GM20000 (cell line): Measurements from ENCODE around the gene NPHP4.
"Not testable (repeated sequence)": the region's sequence is repeated elsewhere in the genome, so short reads cannot be mapped to it uniquely, and the experiment has no call there.

ENCODE experiments used
- DNase-seq: peaks from one replicate; pipeline ENCODE4 v3.0.0; 2012; ENCODE audit warnings: low spot score
- TF ChIP-seq, protein P1 (sequence below): IDR thresholded peaks from 2 replicates; pipeline ENCODE4 v1.5.1; 2012; ENCODE audit warnings: mild to moderate bottlenecking, control low read depth; ENCODE audit errors: extremely low read depth, missing control alignments

NPHP4 gene

GRCh38 chr1:5927506-5928370 lies 64.5 kb downstream of the NPHP4 start:
- TF ChIP-seq, protein P1, sequence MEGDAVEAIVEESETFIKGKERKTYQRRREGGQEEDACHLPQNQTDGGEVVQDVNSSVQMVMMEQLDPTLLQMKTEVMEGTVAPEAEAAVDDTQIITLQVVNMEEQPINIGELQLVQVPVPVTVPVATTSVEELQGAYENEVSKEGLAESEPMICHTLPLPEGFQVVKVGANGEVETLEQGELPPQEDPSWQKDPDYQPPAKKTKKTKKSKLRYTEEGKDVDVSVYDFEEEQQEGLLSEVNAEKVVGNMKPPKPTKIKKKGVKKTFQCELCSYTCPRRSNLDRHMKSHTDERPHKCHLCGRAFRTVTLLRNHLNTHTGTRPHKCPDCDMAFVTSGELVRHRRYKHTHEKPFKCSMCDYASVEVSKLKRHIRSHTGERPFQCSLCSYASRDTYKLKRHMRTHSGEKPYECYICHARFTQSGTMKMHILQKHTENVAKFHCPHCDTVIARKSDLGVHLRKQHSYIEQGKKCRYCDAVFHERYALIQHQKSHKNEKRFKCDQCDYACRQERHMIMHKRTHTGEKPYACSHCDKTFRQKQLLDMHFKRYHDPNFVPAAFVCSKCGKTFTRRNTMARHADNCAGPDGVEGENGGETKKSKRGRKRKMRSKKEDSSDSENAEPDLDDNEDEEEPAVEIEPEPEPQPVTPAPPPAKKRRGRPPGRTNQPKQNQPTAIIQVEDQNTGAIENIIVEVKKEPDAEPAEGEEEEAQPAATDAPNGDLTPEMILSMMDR = no peak
- DNase-seq = no peak

DNA sequence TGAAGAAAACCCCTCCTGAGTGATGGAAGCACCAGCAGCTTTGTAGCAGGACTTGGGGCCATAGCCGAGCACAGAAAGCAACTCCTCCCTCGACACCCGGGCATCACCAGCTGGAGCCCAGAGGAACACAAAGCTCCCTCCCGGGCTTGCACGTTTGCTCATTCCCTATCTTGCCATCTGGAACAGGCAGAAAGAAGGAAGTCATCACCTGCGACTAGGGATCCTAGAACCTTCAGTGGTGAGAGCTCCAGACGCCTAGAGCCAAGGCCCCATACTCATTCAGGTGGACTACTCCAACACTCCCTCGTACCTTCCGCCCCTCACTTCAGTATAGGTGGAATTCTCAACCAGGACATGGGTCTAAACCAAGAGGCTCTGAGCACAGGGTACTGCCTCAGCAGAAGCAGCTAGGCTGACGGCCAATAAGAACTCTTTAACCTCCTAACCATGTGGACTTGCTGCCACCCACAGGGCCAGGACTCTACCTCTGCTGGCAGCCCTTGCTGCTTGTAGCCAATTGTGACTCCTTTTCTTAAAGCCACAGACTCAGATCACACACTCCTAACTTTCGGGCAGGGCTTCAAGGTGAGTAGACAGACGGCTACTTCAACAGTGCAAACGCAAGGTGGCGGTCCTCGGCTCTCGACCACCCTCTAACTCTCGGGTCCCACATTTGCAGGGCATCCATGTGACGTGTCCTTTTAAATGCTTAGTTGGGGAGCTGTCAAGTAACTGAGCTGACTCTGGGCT lies 65.4 kb downstream of the NPHP4 start:
- DNase-seq = no peak
- TF ChIP-seq, protein P1 = no peak

DNA sequence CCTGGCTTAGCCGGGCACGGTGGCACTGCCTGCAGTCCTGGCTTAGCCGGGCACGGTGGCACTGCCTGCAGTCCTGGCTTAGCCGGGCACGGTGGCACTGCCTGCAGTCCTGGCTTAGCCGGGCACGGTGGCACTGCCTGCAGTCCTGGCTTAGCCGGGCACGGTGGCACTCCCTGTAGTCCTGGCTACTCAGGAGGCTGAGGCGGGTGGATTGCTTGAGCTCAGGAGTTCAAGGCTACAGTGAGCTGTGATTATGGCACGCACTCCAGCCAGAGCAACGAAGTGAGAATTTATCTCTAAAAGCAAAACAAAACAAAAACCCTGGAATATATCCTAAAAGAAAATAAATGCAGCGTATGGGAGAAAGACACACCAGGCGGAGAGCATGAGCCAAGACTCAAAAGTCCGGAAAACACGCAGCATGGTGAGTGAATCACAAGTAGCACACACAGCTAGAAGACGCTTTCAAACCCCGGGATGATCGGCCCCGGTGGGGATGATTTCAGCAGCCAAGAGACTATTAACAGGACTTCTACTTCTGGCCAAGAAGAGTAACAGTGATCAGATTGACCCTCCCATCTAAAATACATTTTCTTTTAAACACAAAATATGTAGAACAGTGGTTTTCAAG lies 69.4 kb downstream of the NPHP4 start:
- DNase-seq = not testable (repeated sequence)

DNA sequence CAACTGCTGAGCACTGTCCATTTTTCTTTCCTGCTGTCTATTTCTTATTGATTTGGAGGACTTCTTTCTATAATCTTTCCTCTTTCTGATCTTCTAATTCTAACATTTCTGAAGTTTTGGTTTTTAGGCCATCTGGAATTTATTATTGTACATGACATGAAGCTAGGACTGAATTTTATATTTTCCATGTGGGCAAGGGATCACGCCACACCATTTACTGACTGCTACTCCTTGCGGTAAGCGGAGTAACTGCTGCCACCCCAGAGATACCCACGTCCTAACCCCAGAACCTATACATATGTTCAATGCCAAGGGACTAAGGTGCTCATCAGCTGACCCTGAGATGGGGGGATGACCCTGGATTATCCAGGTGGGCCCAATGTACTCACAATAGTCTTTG lies 70.6 kb downstream of the NPHP4 start:
- no peak for DNase-seq
- TF ChIP-seq, protein P1 = no peak

- TF ChIP-seq, protein P1 = no peak
- no peak for DNase-seq
Observed at GRCh38 chr1:5921129-5921528, 71.1 kb downstream of the NPHP4 start.

GRCh38 chr1:5920201-5920600 lies 72.0 kb downstream of the NPHP4 start:
- DNase-seq = no peak
- TF ChIP-seq, protein P1 = no peak

DNA sequence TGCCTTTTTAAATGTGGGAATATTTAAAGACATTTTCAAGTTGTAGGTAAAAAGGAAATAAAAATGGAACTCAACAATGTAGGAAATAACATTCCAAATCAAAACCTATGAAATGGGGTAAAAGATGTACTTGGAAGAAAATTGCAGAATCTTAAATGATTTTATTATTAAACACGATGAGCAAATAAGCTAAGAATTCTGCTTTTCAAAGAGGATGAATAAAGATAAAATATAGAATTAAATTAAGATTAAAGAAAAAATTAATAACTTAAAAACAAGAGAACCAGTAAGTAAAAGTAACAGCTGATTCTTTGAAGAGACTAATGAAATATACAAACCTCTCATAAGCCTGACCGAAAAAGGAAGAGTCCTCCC lies 74.0 kb downstream of the NPHP4 start:
- TF ChIP-seq, protein P1 = no peak
- no peak for DNase-seq
